ENCODE measurements around the gene TMX2.

Gene TMX2

DNA sequence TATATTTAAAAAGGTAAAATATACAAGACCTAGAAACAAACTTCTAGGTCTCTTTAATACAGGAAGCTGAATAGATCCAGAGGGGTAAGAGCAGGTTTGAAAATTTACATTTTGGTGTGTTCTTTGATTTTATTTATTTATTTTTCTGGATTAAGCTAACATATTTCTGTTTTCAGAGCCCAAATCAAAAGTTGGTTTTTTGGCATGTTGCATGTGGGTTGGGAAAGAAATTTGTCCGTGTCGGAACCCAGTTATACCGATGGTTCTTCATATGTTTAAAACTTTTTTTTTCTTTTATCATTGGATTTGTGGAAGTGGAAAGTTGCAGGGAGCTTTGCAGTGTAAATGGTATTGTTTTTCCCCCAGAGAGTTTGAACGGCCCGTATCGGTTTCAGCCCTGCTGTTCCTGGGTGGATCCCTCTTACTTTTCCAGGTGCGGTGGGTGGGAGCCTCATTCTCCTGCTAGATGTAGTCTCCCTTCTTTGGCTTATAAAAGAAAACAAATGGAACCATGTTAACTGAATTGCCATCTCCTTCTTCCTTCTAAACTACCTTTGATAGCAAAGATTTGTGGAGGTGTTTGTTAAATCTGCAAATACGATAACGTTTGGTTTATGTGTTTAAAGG lies 50.0 kb downstream of the TMX2 start:
- in situ Hi-C loops (cut with HindIII; ENCODE audit: low sequenced_read_pairs), result no loop called here

DNA sequence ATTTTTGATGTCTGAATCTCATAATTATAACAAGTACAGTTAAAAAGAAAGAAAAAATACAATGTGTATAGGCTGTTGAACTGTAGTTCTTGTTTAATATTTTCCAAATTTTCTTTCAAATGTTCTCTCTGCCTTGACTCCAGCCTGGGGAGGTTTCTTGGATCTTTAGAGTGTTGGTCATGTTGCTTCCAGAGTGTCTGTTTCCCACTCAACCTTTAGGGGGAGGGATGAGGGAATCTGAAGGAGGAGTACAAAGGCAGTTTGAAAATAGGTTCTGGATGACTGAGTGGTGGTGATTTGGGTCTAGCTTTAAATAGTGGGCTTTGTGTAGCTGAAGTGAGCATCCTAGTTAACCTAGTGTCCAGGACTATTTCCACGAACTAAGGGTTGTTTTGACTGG lies 51.2 kb downstream of the TMX2 start:
- in situ Hi-C loops (cut with HindIII; ENCODE audit: low sequenced_read_pairs), result no loop called here

DNA sequence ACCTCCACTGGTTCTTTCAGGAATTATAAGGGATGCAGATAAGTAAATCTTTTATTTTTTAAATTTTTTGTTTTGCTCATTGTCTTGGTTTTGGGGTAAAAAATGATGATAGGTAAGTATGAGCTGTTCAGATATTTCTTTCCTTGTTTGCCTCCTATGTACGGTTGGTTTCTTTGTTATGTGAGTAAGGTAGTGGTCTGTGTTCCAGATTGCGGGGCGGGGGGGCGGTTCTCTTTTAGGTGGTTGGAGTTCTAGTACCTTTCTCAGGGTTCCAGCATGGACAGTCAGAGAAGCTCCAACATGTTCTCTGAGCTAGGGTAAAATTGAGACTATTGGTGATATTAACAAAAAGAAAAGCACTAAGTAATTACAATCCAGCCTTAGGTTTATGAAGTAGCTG lies 51.6 kb downstream of the TMX2 start:
- in situ Hi-C loops (cut with HindIII; ENCODE audit: low sequenced_read_pairs), result no loop called here

DNA sequence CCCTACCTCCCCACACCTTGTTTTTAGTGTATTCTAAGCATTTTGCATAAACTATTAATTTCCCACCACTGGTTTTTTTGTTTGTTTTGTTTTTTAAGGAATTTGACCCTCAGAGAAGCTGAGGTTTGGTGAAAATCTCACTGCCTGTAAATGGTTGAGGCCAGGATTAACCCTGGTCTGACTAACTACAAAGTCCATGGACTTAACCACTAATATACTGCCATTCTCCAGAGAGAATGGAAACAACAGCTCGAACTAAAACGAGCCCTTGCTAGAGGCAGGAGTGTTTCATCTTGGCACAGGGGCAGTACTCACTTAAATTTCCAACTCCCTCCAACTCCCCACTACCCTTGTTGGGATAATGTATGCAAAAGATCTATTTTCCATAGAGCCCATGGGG lies 52.2 kb downstream of the TMX2 start:
- in situ Hi-C loops (cut with HindIII; ENCODE audit: low sequenced_read_pairs), result no loop called here

DNA sequence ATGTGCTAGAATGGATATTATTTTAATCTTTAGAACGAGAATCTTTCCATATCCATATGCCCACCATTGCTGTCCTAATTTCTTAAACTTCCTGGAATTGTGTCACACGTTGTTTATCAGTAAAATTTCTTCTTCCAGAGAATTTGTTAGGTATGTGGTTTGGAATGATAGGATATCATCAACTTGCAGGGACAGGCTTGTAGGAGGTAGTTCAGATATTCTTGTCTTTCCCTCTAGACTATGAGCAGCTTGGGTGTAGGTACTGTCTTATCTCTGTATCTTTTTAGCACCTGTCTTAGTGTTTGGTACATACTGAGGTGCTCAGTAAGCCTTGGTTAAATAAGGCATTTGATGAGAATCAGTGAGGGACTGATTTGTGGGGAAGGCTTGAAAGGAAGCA lies 52.6 kb downstream of the TMX2 start:
- in situ Hi-C loops (cut with HindIII; ENCODE audit: low sequenced_read_pairs), result no loop called here

DNA sequence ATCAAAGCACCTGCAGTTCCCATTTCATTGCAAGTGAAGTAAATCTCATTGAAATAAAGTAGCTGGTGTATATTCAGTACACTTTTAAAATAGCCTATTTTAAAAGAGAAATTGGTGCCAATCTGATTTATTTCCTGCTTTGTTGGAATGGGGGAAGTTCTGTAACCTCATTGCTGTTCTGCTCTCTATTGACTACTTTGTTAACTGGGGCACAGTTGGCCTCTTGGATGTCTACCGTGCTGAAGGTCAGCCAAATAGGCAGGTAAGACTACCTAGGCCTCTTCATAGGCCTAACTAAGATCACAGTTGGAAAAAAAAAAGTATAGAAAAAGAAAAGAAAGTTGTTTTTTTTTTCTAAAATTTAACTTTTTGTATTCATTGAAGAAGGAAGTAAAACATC lies 58.4 kb downstream of the TMX2 start:
- in situ Hi-C loops (cut with HindIII; ENCODE audit: low sequenced_read_pairs), result no loop called here

DNA sequence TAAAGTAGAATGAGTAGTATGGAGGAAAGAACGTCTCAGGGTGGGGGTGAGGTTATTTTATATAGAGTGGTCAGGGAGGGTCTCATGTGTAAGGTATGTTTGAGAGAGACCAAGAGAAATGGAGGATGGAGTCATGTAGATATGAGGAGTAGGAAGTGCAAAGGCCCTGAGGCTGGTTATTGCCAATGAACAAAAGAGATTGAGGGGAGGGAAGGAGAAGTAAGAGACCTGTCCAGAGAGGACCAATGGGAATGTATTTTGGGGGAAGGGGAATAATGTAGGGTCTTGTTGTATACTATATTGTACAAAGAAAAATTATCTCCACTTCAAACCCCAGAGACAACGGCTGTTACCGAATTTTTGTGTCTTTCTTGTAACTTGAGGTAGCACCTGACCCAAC lies 59.0 kb downstream of the TMX2 start:
- in situ Hi-C loops (cut with HindIII; ENCODE audit: low sequenced_read_pairs), result no loop called here

DNA sequence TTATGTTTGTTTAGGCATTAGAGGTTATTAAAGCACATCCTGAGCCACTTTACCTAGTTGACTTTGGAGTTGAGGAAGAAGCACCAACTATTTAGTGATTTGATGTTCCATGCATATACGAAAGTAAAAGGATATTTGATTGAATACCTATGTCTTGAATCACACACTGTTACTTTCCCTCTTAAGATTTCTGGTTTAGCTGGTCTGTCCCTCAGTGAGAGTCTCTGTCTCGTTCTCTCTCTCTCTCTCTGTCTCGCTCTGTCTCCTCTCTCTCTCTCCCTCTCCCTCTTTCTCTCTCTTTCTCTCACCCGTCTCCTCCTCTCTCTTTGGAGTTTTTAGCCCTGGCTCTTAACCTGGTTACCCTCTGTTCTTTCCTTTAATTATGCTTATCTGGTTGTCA lies 60.2 kb downstream of the TMX2 start:
- in situ Hi-C loops (cut with HindIII; ENCODE audit: low sequenced_read_pairs), result no loop called here

DNA sequence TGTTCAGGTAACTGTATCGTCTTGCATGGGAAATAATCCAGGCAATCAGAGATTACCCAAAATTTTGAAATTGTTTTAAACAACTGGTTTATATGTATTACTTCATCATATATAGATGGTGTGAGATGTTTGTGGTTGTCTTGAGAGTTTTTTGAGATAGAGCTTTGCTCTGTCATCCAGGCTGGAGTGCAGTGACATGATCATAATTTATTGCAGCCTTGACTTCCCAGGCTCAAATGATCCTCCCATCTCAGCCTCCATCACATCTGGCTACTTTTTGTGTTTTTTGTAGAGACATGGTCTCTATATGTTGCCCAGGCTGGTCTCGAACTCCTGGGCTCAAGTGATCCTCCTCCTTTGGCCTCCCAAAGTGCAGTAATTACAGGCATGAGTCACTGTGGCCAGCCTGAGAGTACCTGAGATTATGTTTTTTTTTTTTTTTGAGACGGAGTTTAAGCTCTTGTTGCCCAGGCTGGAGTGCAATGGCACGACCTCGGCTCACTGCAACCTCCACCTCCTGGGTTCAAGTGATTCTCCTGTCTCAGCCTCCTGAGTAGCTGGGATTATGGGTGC lies 60.7 kb downstream of the TMX2 start:
- in situ Hi-C loops (cut with HindIII; ENCODE audit: low sequenced_read_pairs), result no loop called here

DNA sequence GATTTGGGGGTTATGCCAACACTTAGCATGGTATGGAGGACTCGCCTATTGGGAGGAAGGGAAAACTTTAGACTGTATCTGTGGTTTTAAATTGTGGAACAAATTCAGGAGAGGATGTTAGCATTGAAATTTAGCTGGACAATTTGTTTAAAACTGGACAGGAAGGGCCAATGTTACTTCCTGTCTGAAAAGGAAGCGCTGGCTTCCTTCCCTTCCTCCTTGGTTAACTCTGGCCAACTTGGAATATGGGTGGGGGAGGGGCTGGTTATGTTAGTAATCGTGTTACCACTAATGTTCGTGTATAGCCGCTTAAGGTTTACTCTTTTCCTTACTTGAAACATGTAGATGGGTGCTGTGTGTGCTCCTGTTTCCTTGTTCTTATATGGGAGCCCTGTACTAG lies 63.1 kb downstream of the TMX2 start:
- in situ Hi-C loops (cut with HindIII; ENCODE audit: low sequenced_read_pairs), result loop anchor here (5.0 kb wide), 1 partner anchor 63 kb away; the partner anchor contains the start of genes MED19 and TMX2

DNA sequence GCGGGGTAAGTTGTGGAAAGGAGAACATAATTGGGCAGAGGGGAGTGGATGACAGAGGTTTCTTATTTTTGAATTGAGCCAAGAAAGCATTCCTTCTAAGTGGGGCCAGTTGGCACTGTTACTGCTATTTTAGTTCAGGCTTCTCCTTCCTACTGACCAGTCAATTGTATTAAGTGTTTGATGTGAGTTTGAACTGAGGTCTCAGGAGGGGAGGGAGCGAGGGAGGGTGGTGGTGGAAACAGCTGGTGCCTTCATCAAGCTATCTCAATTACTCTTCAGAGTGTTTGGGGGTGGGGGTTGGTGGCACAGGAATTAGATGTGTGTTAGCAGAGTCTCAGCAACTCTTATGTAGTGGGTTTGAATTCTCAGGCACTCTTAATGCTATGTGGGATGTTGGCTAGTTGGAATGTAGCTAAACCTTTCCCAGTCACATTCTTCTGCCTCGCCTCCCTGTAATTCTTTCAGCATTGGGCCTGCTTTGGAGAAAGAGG lies 63.7 kb downstream of the TMX2 start:
- in situ Hi-C loops (cut with HindIII; ENCODE audit: low sequenced_read_pairs), result loop anchor here (5.0 kb wide), 1 partner anchor 64 kb away; the partner anchor contains the start of genes MED19 and TMX2

DNA sequence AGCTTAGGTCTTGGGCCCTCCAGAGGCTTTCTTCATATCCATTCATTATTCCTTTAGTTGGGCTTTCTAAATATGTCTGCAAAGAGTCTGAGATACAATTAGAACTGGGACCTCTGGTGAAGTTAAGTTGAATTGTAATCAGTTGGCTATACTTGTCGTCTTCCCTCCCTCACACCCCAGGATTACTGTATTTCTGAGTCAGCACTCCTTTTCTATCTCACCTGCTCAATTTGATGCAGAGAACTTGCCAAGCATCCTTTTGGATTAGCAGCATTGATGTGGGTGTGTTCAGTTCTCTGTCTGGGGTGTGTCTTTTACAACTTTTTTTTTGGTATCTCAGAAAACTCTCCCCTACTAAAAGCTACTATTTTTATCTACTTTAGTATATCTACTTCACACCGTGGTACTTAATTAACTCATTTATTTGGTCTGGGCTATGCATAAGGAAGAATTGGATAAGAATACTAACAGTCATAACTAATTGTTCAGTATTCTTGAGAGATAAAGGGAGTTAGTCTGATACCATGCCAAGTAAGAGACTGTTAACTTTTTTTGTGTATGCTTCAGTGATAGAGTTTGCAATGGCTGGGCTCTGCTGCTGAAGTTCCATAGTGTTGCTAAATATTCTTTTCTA lies 64.3 kb downstream of the TMX2 start:
- in situ Hi-C loops (cut with HindIII; ENCODE audit: low sequenced_read_pairs), result loop anchor here (5.0 kb wide), 1 partner anchor 64 kb away; the partner anchor contains the start of genes MED19 and TMX2

DNA sequence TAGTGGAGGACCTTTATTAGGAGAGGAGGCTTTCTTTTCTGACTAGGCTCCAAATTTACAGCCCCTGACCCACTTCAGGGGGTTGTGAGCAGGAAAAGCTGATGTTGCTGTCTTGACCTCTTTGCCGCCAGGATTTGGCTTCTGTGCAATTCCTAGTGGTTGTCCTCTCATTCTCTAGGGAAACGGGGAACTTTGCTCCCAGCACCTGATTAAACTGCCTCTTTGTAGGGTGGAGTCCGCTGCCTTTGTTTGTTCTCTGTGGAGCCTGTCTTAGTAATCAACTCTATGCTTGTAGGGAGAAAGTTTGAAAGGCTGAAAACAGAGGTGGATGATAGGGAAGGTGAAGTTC lies 65.5 kb downstream of the TMX2 start:
- in situ Hi-C loops (cut with HindIII; ENCODE audit: low sequenced_read_pairs), result loop anchor here (5.0 kb wide), 1 partner anchor 66 kb away; the partner anchor contains the start of genes MED19 and TMX2

DNA sequence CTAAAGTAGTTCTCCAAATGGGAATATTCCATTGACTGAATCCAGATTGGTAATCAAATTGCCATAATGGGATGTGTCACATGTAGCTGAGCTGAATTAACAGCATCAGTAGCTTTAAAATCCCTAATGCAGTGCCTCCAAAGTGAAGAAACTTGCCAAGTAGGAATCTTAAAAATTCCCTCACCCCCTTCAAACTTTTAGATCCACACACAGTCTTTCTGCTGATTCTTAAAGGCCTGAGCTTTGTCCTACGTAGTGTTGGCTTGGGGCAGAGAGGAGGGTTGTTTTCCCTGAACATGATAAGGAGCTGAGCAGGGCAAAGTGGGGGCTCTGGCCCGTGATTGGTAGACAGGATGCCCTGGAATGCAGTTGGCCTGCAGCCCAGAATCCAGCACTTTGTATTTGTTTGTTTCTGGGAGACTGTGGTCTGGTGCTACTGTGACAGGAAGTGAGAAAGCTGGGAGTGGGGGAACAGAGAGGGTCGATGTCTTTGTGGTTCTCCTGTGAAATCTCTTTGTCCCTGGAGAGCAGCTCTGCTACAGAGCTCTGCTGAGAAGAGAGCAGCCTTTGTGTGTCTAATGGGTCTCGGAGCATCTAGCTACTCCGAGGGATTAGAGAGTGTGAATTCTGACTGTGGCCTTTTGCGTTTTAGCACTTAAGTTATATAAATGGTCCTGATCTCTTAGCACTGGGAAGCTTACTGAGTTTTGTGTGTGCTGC lies 66.1 kb downstream of the TMX2 start:
- in situ Hi-C loops (cut with HindIII; ENCODE audit: low sequenced_read_pairs), result loop anchor here (5.0 kb wide), 1 partner anchor 66 kb away; the partner anchor contains the start of genes MED19 and TMX2

DNA sequence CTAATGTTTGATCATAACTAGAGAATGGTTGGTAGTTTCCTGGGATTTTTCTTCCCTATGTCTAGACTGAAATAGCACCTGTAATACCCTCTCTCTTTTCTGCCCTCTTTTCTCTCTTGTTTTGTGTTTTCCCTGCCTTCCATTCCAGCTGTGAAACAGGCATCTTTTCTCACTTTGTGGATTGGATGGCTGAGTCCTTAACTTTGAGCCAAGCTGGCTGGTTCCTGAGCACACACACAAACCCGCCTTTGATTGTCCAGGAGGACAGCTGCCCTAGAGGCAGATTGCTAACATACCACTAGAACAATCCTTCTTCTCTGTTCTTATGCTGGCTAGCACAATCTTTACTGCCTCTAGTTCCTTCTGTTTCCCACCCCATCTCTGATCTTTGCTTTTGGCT lies 66.9 kb downstream of the TMX2 start:
- in situ Hi-C loops (cut with HindIII; ENCODE audit: low sequenced_read_pairs), result loop anchor here (5.0 kb wide), 1 partner anchor 67 kb away; the partner anchor contains the start of genes MED19 and TMX2

DNA sequence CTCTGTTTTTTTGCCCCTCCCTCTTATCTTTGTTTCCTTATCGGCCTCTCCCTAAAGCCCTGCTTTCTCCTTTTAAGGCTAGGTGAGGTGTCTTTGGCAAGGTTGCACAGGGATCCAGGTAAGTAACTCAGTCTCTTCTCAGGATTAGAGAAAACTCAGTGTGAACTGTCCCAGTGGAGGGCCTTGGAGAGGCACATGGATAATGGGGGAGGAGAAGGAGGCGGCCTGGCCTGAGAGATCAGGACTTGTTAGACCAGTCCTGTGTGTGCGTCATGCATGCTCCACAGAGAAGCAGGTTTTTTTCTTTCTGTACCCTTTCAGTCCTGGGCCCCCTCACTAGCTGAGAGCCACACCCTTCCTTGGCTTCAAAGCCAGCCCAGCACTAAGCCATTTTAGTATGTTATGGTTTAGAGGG lies 69.1 kb downstream of the TMX2 start:
- in situ Hi-C loops (cut with HindIII; ENCODE audit: low sequenced_read_pairs), result no loop called here

DNA sequence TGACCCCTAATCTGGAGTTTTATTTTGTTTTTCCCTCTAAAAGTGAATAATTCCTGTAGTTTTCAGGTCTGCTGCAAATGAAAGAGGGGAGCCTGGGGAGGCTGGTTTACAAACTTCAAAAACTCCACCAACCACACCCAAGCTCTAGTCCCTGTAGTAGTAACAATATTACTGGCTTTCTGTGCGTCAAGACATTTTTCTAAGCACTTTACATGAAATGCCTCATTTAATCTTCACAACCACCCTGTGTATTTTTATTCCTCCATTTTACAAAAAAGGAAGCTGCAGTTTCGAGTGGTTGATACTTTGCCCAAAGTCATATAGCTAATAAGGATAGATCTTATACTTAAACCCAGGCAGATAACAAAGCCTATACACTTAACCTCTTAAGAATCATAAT lies 72.7 kb downstream of the TMX2 start:
- in situ Hi-C loops (cut with HindIII; ENCODE audit: low sequenced_read_pairs), result no loop called here

DNA sequence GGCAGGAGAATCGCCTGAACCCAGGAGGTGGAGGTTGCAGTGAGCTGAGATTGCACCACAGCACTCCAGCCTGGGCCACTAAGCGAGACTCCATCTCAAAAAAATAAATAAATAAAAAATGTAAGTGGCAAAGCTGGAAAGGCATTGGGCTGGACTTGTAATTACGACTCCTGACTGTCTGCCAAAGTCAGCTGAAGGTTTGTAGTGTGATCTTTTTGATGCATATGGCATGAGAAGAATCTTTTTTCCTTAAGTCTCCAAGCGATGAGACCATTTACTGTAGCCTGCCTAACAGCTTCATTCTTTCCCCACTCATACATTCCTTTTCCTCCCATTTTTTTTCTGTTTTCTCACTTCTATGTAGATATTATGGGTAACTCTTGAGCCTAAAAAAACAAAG lies 74.0 kb downstream of the TMX2 start:
- in situ Hi-C loops (cut with HindIII; ENCODE audit: low sequenced_read_pairs), result no loop called here

DNA sequence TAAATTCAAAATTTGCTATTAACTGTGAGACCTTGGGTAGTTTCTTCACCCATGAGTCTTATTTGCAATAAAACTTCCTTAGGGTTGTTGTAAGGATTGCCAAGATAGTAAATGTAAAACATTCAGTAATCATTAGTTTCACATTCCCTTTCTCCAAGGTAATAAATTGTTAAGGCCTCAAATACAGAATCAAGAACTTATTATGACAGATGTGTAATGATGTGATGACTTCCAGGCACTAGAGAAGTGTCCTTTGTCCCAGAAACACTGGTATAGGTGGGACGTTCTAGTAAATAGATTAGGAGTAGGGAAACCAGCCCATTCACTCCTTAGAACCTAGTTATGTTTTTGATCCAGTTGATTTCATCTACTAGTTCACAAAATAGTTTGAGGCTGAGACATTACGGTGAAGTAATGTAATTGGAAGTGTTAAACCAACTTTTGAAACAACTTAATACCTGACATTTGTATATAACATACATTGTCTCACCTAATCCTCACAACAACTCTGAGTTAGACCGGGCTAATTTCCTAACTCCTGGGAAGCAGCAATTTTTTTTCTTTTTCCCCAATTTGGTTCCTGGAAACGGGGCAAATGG lies 74.7 kb downstream of the TMX2 start:
- in situ Hi-C loops (cut with HindIII; ENCODE audit: low sequenced_read_pairs), result no loop called here

DNA sequence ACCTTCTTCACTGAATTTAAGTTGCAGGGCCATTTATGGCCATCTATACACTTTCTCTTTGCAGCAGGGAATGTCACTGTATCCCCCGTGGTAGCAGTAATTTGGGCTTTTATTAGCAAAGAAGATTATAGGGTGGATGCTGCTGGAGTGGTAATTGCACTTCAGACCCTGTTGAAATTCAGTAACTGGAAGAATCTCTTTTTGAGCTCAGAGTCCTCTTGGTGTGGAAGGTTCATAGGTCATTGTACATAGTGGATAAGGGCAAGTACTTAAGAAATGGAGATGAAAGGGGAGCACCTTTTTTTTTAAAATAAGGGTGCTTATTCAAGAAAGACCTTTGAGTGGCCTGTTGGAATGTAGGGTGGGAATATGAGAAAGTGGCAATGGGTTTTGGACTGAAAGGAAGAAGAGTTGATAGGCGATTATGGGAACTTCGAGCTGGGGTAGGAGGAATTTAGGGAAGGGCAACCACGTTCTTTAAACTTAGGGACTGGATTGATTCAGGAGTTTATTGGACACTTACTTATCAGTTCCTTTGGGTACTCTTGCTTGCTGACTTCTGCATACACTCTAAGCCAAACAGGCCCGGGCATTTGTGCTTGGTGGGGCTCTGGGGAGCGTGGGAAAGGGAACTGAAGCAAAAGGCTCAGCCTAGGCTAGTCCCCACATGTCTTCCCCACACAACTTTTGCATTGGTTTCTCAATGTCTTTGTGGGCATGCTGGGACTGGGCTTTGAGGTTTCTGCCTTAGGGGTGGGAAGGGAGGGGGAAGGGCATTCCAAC lies 75.7 kb downstream of the TMX2 start:
- in situ Hi-C loops (cut with HindIII; ENCODE audit: low sequenced_read_pairs), result no loop called here

Data from endothelial cell of hepatic sinusoid (primary cell).